ENCODE data around the gene OSBP. TPM values are rescaled to one million over a fixed set of nuclear protein-coding genes. Genes with fewer than 3 reads are reported as not detected.

OSBP gene
- polyA plus RNA-seq, 1 donor (not counting 4 experiments of a cell fraction or from before 2014, with no cell fraction given) = 31.9 TPM

DNA sequence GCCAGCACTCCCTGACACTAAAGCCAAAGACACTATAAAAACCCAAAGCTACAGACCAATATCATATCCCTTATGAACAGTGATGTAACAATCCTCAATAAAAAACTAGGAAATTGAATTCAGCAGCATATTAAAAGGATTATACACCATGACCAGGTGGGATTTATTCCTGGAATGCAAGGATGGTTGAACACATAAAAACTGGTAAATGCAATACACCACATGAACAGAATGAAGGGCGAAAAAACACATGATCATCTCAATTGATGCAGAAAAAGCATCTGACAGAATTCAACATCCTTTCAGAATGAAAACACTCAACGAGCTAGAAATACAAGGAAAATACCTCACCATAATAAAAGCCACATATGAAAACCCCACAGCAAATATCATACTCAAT, 31.3 kb downstream of the OSBP start:
- Histone ChIP-seq H3K79me2 (ENCODE audit: control insufficient read depth, insufficient read depth, low read length) (no peaks in the 10 kb centered on the region), H3K27me3 (ENCODE audit: control insufficient read depth, extremely low read depth, insufficient read depth, low read length) (no peaks in the 10 kb centered on the region), H3K36me3 (ENCODE audit: control insufficient read depth in 2 of 2, extremely low read depth in 1 of 2, insufficient read depth in 2 of 2, low read length in 2 of 2) (peaks cover 6 to 13% of the 10 kb centered on the region in 2 experiments), H3K4me3 (ENCODE audit: control insufficient read depth in 2 of 3, extremely low read depth in 1 of 3, insufficient read depth in 2 of 3, low read depth in 1 of 3, low read length in 3 of 3) (no peak overlapping the region), H3K27ac (ENCODE audit: control insufficient read depth, insufficient read depth, low read length) (no peak overlapping the region), H3K4me2 (ENCODE audit: control insufficient read depth, extremely low read depth, insufficient read depth, low read depth, low read length) (no peak overlapping the region), H3K9me1 (ENCODE audit: control insufficient read depth, extremely low read depth, insufficient read depth, low read length) (no peaks in the 10 kb centered on the region), H2AFZ (ENCODE audit: control insufficient read depth, low read length) (no peak overlapping the region), H3K9me3 (ENCODE audit: control insufficient read depth, low read depth, low read length) (no peaks in the 10 kb centered on the region), H3K9ac (ENCODE audit: control insufficient read depth, extremely low read depth, insufficient read depth, low read length) (no peak overlapping the region), H4K20me1 (ENCODE audit: control insufficient read depth, extremely low read depth, insufficient read depth, low read length) (no peaks in the 10 kb centered on the region), H3K4me1 (ENCODE audit: control insufficient read depth, extremely low read depth, insufficient read depth, low read length) (no peaks in the 10 kb centered on the region)
- dilution Hi-C loops (cut with MboI; ENCODE audit: extremely low pct_ligation_motif_present, low sequenced_read_pairs) = no loop called here
- FAIRE-seq (no peak), DNase-seq (ENCODE audit: low read depth, low spot score) (no peak)
- no peak for TF ChIP-seq CTCF (optimal IDR thresholded peaks at IDR 0.05 in 1 of 3, IDR thresholded peaks at IDR 0.05 in 1 of 3, conservative IDR thresholded peaks at IDR 0.05 in 1 of 3; ENCODE audit: extremely low read depth in 1 of 3, insufficient read depth in 2 of 3, low read length in 3 of 3)
- no peak for TF ChIP-seq EZH2 (IDR thresholded peaks at IDR 0.05; ENCODE audit: low read length)

DNA sequence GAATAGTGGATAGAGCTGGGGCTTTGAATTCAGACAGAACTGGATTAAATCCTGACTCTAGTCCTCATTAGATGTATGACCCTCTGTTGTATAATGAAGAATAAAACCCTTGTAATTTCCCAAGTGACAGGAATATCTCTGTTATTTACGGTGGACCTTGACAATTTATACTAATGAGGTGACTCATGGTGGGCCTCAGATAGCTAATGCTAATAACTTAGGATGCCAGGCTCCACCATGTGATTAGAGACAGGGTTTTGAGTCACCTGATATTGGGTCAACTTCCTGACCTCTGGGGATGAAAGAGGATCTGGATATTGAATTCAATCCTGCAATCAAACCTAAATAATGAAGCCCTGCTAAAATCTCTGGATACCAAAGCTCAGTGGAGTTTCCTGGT, 33.6 kb downstream of the OSBP start:
- H3K27ac ChIP-seq (ENCODE audit: control insufficient read depth, insufficient read depth, low read length) = no peak overlapping the region
- FAIRE-seq (no peak), DNase-seq (ENCODE audit: low read depth, low spot score) (no peak)
- H3K36me3 ChIP-seq (ENCODE audit: control insufficient read depth in 2 of 2, extremely low read depth in 1 of 2, insufficient read depth in 2 of 2, low read length in 2 of 2) = peaks cover 11 to 19% of the 10 kb centered on the region in 2 experiments
- dilution Hi-C loops (cut with MboI; ENCODE audit: extremely low pct_ligation_motif_present, low sequenced_read_pairs) = no loop called here
- H3K27me3 ChIP-seq (ENCODE audit: control insufficient read depth, extremely low read depth, insufficient read depth, low read length) = no peaks in the 10 kb centered on the region
- H3K4me2 ChIP-seq (ENCODE audit: control insufficient read depth, extremely low read depth, insufficient read depth, low read depth, low read length) = no peak overlapping the region
- no peaks in the 10 kb centered on the region for H3K9me1 ChIP-seq (ENCODE audit: control insufficient read depth, extremely low read depth, insufficient read depth, low read length)
- no peaks in the 10 kb centered on the region for H3K9me3 ChIP-seq (ENCODE audit: control insufficient read depth, low read depth, low read length)
- no peaks in the 10 kb centered on the region for H3K4me1 ChIP-seq (ENCODE audit: control insufficient read depth, extremely low read depth, insufficient read depth, low read length)
- TF ChIP-seq CTCF (optimal IDR thresholded peaks at IDR 0.05 in 1 of 3, IDR thresholded peaks at IDR 0.05 in 1 of 3, conservative IDR thresholded peaks at IDR 0.05 in 1 of 3; ENCODE audit: extremely low read depth in 1 of 3, insufficient read depth in 2 of 3, low read length in 3 of 3) = no peak
- no peak for TF ChIP-seq EZH2 (IDR thresholded peaks at IDR 0.05; ENCODE audit: low read length)
- H2AFZ ChIP-seq (ENCODE audit: control insufficient read depth, low read length) = no peak overlapping the region
- no peaks in the 10 kb centered on the region for H3K79me2 ChIP-seq (ENCODE audit: control insufficient read depth, insufficient read depth, low read length)
- no peaks in the 10 kb centered on the region for H4K20me1 ChIP-seq (ENCODE audit: control insufficient read depth, extremely low read depth, insufficient read depth, low read length)
- no peak overlapping the region for H3K9ac ChIP-seq (ENCODE audit: control insufficient read depth, extremely low read depth, insufficient read depth, low read length)
- H3K4me3 ChIP-seq (ENCODE audit: control insufficient read depth in 2 of 3, extremely low read depth in 1 of 3, insufficient read depth in 2 of 3, low read depth in 1 of 3, low read length in 3 of 3) = no peak overlapping the region
